Measurements from ENCODE around the gene COL4A1. TPM values are rescaled to one million over a fixed set of nuclear protein-coding genes. Genes with fewer than 3 reads are reported as not detected.

The COL4A1 gene
- total RNA-seq, 1 donor from 2014 or later: 2,489 TPM

- H3K27me3 ChIP-seq (ENCODE audit: insufficient read depth, low read length): no peaks in the 10 kb centered on the region
- FAIRE-seq (no peak), DNase-seq (ENCODE audit: low read depth) (no peak)
- H2AFZ ChIP-seq (ENCODE audit: low read depth, low read length): no peak overlapping the region
- no peak overlapping the region for H3K27ac Mint-ChIP-seq (ENCODE audit: unreplicated experiment)
- no peak overlapping the region for H3K27ac ChIP-seq (ENCODE audit: low read depth, low read length)
- H3K36me3 ChIP-seq (ENCODE audit: insufficient read depth, low read length): peaks cover 19% of the 10 kb centered on the region
- peaks cover 100% of the 10 kb centered on the region for H3K79me2 ChIP-seq (ENCODE audit: insufficient read depth, low read length)
- H4K20me1 ChIP-seq (ENCODE audit: insufficient read depth, low read length): peaks cover 100% of the 10 kb centered on the region
- no peak overlapping the region for H3K4me3 Mint-ChIP-seq (ENCODE audit: unreplicated experiment)
- H3K9me3 Mint-ChIP-seq (ENCODE audit: unreplicated experiment): no peaks in the 10 kb centered on the region
- H3K27me3 Mint-ChIP-seq (ENCODE audit: low read depth, unreplicated experiment): no peaks in the 10 kb centered on the region
- no peak for TF ChIP-seq CTCF (IDR thresholded peaks at IDR 0.05; ENCODE audit: insufficient read depth, low read depth, low read length)
- no peak for TF ChIP-seq EZH2 (IDR thresholded peaks at IDR 0.05; ENCODE audit: insufficient read depth, low read length)
- no peak overlapping the region for H3K9ac ChIP-seq (ENCODE audit: low read length)
- no peak overlapping the region for H3K4me3 ChIP-seq (ENCODE audit: insufficient read depth, low read depth, low read length)
- peaks cover 52% of the 10 kb centered on the region for H3K4me1 Mint-ChIP-seq (ENCODE audit: low read depth, unreplicated experiment)
- H3K36me3 Mint-ChIP-seq (ENCODE audit: low read depth, unreplicated experiment): peaks cover 28% of the 10 kb centered on the region
- peaks cover 7% of the 10 kb centered on the region for H3K4me1 ChIP-seq (ENCODE audit: insufficient read depth, low read length)
- no peak overlapping the region for H3K4me2 ChIP-seq (ENCODE audit: low read length)
- no peaks in the 10 kb centered on the region for H3K9me3 ChIP-seq (ENCODE audit: insufficient read depth, low read depth, low read length)
Observed at GRCh38 chr13:110277357-110277975, 29.5 kb downstream of the COL4A1 start.

GRCh38 chr13:110276553-110276950 lies 30.4 kb downstream of the COL4A1 start:
- peaks cover 50% of the 10 kb centered on the region for H3K4me1 Mint-ChIP-seq (ENCODE audit: low read depth, unreplicated experiment)
- no peak overlapping the region for H3K4me3 Mint-ChIP-seq (ENCODE audit: unreplicated experiment)
- TF ChIP-seq EZH2 (IDR thresholded peaks at IDR 0.05; ENCODE audit: insufficient read depth, low read length) (no peak), CTCF (IDR thresholded peaks at IDR 0.05; ENCODE audit: insufficient read depth, low read depth, low read length) (no peak)
- no peak overlapping the region for H3K27ac Mint-ChIP-seq (ENCODE audit: unreplicated experiment)
- Histone ChIP-seq H3K9me3 (ENCODE audit: insufficient read depth, low read depth, low read length) (no peaks in the 10 kb centered on the region), H3K36me3 (ENCODE audit: insufficient read depth, low read length) (peaks cover 15% of the 10 kb centered on the region), H3K4me2 (ENCODE audit: low read length) (no peak overlapping the region), H3K4me1 (ENCODE audit: insufficient read depth, low read length) (peaks cover 7% of the 10 kb centered on the region), H3K79me2 (ENCODE audit: insufficient read depth, low read length) (peaks cover 100% of the 10 kb centered on the region), H2AFZ (ENCODE audit: low read depth, low read length) (no peak overlapping the region), H4K20me1 (ENCODE audit: insufficient read depth, low read length) (peaks cover 100% of the 10 kb centered on the region), H3K27ac (ENCODE audit: low read depth, low read length) (no peak overlapping the region), H3K4me3 (ENCODE audit: insufficient read depth, low read depth, low read length) (no peak overlapping the region), H3K27me3 (ENCODE audit: insufficient read depth, low read length) (no peaks in the 10 kb centered on the region), H3K9ac (ENCODE audit: low read length) (no peak overlapping the region)
- no peak for DNase-seq (ENCODE audit: low read depth)
- H3K27me3 Mint-ChIP-seq (ENCODE audit: low read depth, unreplicated experiment): no peaks in the 10 kb centered on the region
- H3K9me3 Mint-ChIP-seq (ENCODE audit: unreplicated experiment): no peaks in the 10 kb centered on the region
- H3K36me3 Mint-ChIP-seq (ENCODE audit: low read depth, unreplicated experiment): peaks cover 25% of the 10 kb centered on the region
- FAIRE-seq: no peak

- H4K20me1 ChIP-seq (ENCODE audit: insufficient read depth, low read length): peaks cover 100% of the 10 kb centered on the region
Observed at GRCh38 chr13:110275931-110276552, 30.9 kb downstream of the COL4A1 start.

More at GRCh38 chr13:110275931-110276552, 30.9 kb downstream of the COL4A1 start:
- FAIRE-seq: no peak
- H3K9me3 Mint-ChIP-seq (ENCODE audit: unreplicated experiment): no peaks in the 10 kb centered on the region
- H3K27ac Mint-ChIP-seq (ENCODE audit: unreplicated experiment): no peak overlapping the region
- no peaks in the 10 kb centered on the region for H3K27me3 ChIP-seq (ENCODE audit: insufficient read depth, low read length)
- no peak overlapping the region for H2AFZ ChIP-seq (ENCODE audit: low read depth, low read length)
- no peak overlapping the region for H3K9ac ChIP-seq (ENCODE audit: low read length)
- TF ChIP-seq CTCF (IDR thresholded peaks at IDR 0.05; ENCODE audit: insufficient read depth, low read depth, low read length) (no peak), EZH2 (IDR thresholded peaks at IDR 0.05; ENCODE audit: insufficient read depth, low read length) (no peak)
- no peak overlapping the region for H3K4me2 ChIP-seq (ENCODE audit: low read length)
- no peak for DNase-seq (ENCODE audit: low read depth)
- no peaks in the 10 kb centered on the region for H3K27me3 Mint-ChIP-seq (ENCODE audit: low read depth, unreplicated experiment)
- no peaks in the 10 kb centered on the region for H3K9me3 ChIP-seq (ENCODE audit: insufficient read depth, low read depth, low read length)
- H3K4me1 ChIP-seq (ENCODE audit: insufficient read depth, low read length): peaks cover 7% of the 10 kb centered on the region
- no peak overlapping the region for H3K4me3 Mint-ChIP-seq (ENCODE audit: unreplicated experiment)
- H3K4me1 Mint-ChIP-seq (ENCODE audit: low read depth, unreplicated experiment): peaks cover 46% of the 10 kb centered on the region
- peaks cover 20% of the 10 kb centered on the region for H3K36me3 ChIP-seq (ENCODE audit: insufficient read depth, low read length)
- peaks cover 100% of the 10 kb centered on the region for H3K79me2 ChIP-seq (ENCODE audit: insufficient read depth, low read length)
- H3K36me3 Mint-ChIP-seq (ENCODE audit: low read depth, unreplicated experiment): peaks cover 28% of the 10 kb centered on the region
- H3K27ac ChIP-seq (ENCODE audit: low read depth, low read length): no peak overlapping the region
- H3K4me3 ChIP-seq (ENCODE audit: insufficient read depth, low read depth, low read length): no peak overlapping the region
